ENCODE results near the gene CD247. TPM values are rescaled to one million over a fixed set of nuclear protein-coding genes. Genes with fewer than 3 reads are reported as not detected.

Gene CD247
- total and polyA plus RNA-seq, 9 of the 15 experiments (the other 6 are each of a cell fraction or from before 2014, with no cell fraction given) = 0.08 to 0.42 (median 0.28) TPM; not detected in 5

DNA sequence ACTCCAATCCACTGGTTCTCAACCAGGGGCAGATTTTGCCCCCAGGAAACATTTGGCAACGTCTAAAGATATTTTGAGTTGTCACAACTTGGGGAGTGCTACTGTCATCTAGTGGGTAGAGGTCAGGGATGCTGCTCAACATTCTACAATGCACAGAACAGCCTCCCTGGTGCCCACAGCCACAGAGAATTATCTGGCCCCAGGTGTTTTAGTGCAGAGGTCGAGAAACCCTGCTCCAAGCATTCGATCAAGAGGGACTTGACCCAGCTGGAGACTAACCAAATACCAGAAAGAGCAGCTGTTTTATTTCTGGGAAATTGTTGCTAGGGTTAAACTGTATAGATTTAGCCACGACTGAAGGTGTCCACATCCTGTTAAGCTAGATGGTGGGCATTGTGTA is 19.2 kb downstream of the CD247 start:
- FAIRE-seq = no peak
- POLR2A ChIA-PET = interaction anchor here (1.0 kb wide), 1 partner anchor 19 kb away, joined by 3 read pairs; no protein-coding TSS in a partner anchor
- no peak overlapping the region for H3K27ac ChIP-seq (ENCODE audit: extremely low read depth, low read depth, low read length)
- TF ChIP-seq CHCHD3 (CRISPR knock-in tag; IDR thresholded peaks at IDR 0.05) (no peak), ZNF197 (CRISPR knock-in tag; IDR thresholded peaks at IDR 0.05; ENCODE audit: low read depth) (no peak), RNF2 (IDR thresholded peaks at IDR 0.05) (no peak), ZNF184 (CRISPR knock-in tag; IDR thresholded peaks at IDR 0.05) (no peak), GATAD2B (IDR thresholded peaks at IDR 0.05; ENCODE audit: borderline replicate concordance) (no peak), U2AF1 (optimal IDR thresholded peaks at IDR 0.05; ENCODE audit: low read depth, low read length) (no peak), SMAD2 (IDR thresholded peaks at IDR 0.05; ENCODE audit: low read depth, low read length) (no peak), TRIM28 (IDR thresholded peaks at IDR 0.05) (no peak), PPARD (CRISPR knock-in tag; IDR thresholded peaks at IDR 0.05) (no peak), ZNF263 (CRISPR knock-in tag; IDR thresholded peaks at IDR 0.05; ENCODE audit: borderline replicate concordance) (no peak)
- TF ChIP-seq, protein P1, sequence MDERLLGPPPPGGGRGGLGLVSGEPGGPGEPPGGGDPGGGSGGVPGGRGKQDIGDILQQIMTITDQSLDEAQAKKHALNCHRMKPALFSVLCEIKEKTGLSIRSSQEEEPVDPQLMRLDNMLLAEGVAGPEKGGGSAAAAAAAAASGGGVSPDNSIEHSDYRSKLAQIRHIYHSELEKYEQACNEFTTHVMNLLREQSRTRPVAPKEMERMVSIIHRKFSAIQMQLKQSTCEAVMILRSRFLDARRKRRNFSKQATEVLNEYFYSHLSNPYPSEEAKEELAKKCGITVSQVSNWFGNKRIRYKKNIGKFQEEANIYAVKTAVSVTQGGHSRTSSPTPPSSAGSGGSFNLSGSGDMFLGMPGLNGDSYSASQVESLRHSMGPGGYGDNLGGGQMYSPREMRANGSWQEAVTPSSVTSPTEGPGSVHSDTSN (CRISPR knock-in tag; IDR thresholded peaks at IDR 0.05; ENCODE audit: low read depth) = no peak
- TF ChIP-seq, protein P1 (tag; conservative IDR thresholded peaks at IDR 0.05; ENCODE audit: low read depth) = no peak

More for the DNA sequence above, 19.2 kb downstream of the CD247 start:
- 0 out of 2 replicates have a peak, but pooled peaks cover 3% of the 10 kb centered on the region for H4K20me1 ChIP-seq (replicated peaks; ENCODE audit: control insufficient read depth, insufficient read depth, low read length)
- 0% methylated on average over 4 of the region's 4 CpGs for WGBS (ENCODE audit: insufficient coverage, low coverage, missing lambda C conversion rate)
- H3K9ac ChIP-seq (ENCODE audit: insufficient read depth in 1 of 2, low read depth in 2 of 2, low read length in 2 of 2) = no peak overlapping the region
- in situ Hi-C loops (cut with MboI) (no loop called here), intact Hi-C loops (cut with micrococcal nuclease) (no loop called here)
- CTCF ChIA-PET (ENCODE audit: low intra/inter-chr PET ratio) = no interaction called here
- peaks cover 0 to 6% of the 10 kb centered on the region in 2 experiments; a peak in 1 of 5 replicates for H3K4me1 ChIP-seq (replicated peaks in 1 of 2; ENCODE audit: control insufficient read depth in 2 of 2, insufficient read depth in 2 of 2, low read length in 2 of 2)
- peaks cover 86 to 88% of the 10 kb centered on the region in 2 experiments for H3K27me3 ChIP-seq (ENCODE audit: control insufficient read depth in 2 of 2, insufficient read depth in 2 of 2, low read length in 2 of 2)
- DNase-seq (ENCODE audit: extremely low read depth in 1 of 4, low spot score in 3 of 4) (no peak), ATAC-seq (no peak)
- H3K4me2 ChIP-seq (ENCODE audit: insufficient read depth, low read length) = no peak overlapping the region
- no peaks in the 10 kb centered on the region for H3K36me3 ChIP-seq (ENCODE audit: control insufficient read depth, insufficient read depth, low read length)
- H3K9me3 ChIP-seq (replicated peaks; ENCODE audit: control insufficient read depth, insufficient read depth, low read depth, low read length) = no peaks in the 10 kb centered on the region
- no peak overlapping the region for H3K4me3 ChIP-seq
- no peak overlapping the region for H2AFZ ChIP-seq (ENCODE audit: low read depth, low read length)
- H3K79me2 ChIP-seq (ENCODE audit: control insufficient read depth, insufficient read depth, low read length) = no peaks in the 10 kb centered on the region
- H3K9me1 ChIP-seq (ENCODE audit: control insufficient read depth, insufficient read depth, low read length) = no peaks in the 10 kb centered on the region
- BruUV-seq (replicated peaks) = no TSS peak
